Right ventricle myocardium superior (tissue), 1 donor: ENCODE data around the gene MBNL2. TPM values are rescaled to one million over a fixed set of nuclear protein-coding genes. Genes with fewer than 3 reads are reported as not detected.

Experiments
- ATAC-seq: fragments of 200-7000 bp; cut with Tn5 transposase; one replicate; pipeline ENCODE4 v1.9.1; 2020; ENCODE audit warnings: mild to moderate bottlenecking; ENCODE audit not compliant: poor library complexity
- DNase-seq: peaks from one replicate; pipeline ENCODE4 v3.0.0-alpha.2; 2020
- intact Hi-C: fragments of 100-400 bp; cut with DNase I; formaldehyde crosslinking; loops from one replicate; pipeline ENCODE4 v1.11.2; 2022
- total RNA-seq: library from RNA; stranded (reverse); fragmentation: NEBNext Ultra II Directional; extraction: Animal tissue kit (Norgen Biotek cat#: 25700); gene quantifications from one replicate; pipeline ENCODE4 v1.2.1, GENCODE V29; 2021
- donor health status: DM: no; HTN: yes; CAD: no; lungs with severe emphysema.

Gene MBNL2
- total RNA-seq, 1 donor from 2014 or later = 69.3 TPM

- DNase-seq (no peak), ATAC-seq (no peak)
- intact Hi-C loops = no loop called here
Measured at GRCh38 chr13:97243915-97244781, 22.0 kb downstream of the MBNL2 start.

GRCh38 chr13:97245011-97245410 is 22.9 kb downstream of the MBNL2 start:
- DNase-seq (no peak), ATAC-seq (no peak)
- intact Hi-C loops = no loop called here

DNA sequence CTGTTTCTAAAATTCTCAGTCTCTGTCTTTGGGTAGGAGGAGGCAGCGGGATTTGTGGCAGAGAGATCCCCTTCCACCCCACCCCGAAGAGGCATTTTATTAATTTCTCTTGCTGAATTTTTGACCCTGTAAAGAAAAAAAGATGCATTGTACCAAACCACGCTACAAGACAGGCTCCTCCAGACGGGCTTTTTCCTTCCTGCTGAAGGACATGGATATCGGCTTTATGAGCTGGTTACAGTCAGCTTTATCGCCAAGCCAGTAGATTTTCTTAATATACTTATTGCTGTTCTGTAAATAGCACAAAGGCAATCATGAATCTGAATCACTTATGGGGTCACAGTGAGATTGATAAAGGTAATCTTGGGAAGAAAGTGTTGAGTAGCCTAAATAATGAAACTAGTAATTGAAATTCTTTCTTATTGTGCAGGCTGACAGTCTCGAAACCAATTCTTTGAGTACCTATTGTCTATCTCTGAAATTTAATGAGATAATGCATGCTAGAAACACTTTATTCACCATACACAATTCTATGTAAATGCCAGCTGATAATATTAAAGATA is 24.5 kb downstream of the MBNL2 start:
- intact Hi-C loops = no loop called here
- ATAC-seq (no peak), DNase-seq (no peak)

GRCh38 chr13:97248243-97248642 is 26.1 kb downstream of the MBNL2 start:
- peak; percentile 24 for ATAC-seq
- intact Hi-C loops = no loop called here
- DNase-seq = no peak

DNA sequence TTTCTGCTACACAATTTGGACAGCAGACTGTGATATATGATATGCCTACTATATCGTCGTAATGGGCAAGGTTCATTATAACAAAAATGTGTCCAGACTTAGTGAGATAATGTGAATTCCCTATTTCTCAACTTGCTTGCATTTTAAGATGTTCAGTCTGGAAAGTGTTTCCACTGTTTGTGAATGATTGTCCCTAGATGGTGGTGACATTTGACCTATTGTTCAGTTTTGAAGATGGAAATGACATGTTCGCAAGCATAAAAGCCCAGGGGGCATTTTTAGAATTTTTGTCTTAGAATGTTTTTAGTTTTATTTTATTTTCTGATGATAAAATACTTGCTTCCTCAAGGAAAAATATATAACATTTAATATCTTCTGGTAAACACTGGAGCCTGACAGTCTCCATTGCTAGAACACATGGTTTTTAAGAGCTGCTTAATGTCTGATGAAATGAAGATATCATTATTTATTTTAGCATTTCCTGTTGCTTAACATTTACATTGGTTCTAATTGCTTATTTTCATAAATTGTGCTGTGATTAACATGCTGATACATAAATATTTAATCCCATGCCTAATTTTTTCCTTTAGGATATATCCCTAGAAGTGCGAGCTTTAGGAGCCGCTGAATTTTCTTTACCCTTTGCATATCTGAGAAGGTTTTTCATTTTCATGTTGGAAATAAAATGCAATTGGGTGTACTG is 27.1 kb downstream of the MBNL2 start:
- peak; percentile 48 for ATAC-seq
- intact Hi-C loops = no loop called here

GRCh38 chr13:97249796-97250495 is 27.8 kb downstream of the MBNL2 start:
- no peak for DNase-seq
- ATAC-seq = peak; percentile 63
- intact Hi-C loops = no loop called here

More for the DNA sequence above, 27.1 kb downstream of the MBNL2 start:
- DNase-seq = no peak

DNA sequence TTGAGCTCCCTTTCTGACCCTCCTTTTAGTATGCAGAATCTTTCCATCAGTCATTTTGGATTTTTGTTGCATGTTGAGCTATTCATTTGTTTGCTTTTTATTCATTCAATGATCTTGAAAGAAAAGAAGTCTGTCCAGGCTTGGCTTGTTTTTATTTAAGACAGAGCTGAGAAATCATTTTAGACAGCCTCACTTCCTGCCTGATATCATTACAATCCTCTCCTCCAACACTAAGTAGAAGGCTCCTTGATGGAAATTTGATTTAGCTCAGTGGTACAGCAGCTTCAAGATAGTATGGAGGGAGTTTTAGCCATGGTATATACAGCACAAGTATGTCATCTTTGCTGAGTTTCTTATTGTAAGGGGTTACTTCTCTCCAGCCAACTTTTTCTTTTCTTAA is 28.4 kb downstream of the MBNL2 start:
- ATAC-seq = peak; percentile 16
- intact Hi-C loops = no loop called here
- DNase-seq = no peak

- intact Hi-C loops = no loop called here
- ATAC-seq = no peak
- no peak for DNase-seq
Measured at GRCh38 chr13:97252735-97253134, 30.6 kb downstream of the MBNL2 start.

DNA sequence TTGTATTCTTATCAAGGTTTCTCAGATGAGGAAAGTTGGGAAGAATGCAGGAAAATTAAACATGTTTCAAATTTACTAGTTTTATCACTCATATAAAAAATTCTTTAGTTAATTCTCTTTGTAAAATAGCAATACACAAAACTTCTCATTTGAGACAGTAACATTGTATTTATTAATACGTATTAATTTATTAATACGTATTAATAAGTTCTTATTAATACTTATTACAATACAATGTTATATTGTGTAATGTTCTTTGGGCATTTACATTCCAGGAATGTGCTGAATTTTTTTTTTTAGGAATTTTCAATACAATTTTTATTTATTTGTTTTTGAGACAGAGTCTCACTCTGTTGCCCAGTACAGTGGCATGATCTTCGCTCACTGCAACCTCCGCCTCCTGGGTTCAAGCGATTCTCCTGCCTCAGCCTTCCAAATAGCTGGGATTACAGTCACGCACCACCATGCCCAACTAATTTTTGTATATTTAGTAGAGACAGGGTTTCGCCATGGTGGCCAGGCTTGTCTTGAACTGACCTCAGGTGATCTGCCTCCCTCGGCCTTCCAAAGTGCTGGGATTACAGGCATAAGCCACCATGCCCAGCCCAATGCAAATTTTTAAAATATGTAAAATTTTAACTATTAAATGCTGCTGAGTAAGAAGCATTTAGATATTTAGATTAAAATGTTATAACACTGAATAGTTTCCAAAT is 31.6 kb downstream of the MBNL2 start:
- DNase-seq (no peak), ATAC-seq (no peak)
- intact Hi-C loops = no loop called here

DNA sequence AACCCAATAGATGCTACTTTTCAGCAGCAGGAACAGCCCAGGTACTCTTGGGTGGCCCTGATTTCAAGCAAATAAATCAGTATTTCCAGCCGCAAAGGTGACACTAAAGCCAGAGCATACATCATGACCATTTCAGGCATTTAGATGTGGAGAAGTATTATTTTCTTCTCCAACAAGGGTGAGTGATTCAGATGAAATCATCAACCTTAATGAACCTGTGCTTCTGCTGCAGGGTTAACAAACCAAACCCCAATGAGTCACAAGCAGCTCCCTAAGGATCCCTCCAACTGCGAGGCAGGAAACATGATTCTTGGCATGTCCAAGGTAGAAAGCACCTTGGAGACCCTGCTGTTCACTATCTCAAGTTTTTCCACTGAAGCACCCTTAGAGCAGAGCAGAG is 32.7 kb downstream of the MBNL2 start:
- no peak for ATAC-seq
- no peak for DNase-seq
- intact Hi-C loops = no loop called here

DNA sequence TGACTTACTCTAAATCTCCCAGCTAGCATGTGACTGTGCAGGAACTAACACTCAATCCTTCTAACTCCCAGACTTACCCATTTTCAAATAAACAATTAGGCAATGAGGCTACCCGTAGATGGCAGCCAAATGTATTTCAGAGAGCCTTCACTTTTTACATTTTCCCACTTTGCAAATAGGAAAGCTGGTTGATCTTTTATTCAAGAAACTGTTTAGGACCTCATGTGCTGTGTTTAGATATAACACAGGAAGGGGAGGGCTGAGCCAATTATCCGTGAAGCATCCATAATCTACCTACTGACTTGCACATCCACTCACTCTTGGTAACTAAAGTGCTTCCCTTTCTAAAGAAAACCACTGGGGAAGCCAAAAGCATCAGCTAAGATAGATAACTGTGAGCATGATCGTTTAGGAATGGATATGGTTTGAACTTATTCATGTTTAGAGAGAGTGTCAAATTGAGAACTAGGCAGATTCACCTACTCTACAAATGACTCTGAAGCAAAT is 33.4 kb downstream of the MBNL2 start:
- DNase-seq = no peak
- intact Hi-C loops = no loop called here
- no peak for ATAC-seq

- DNase-seq (no peak), ATAC-seq (peak; percentile 23)
- intact Hi-C loops = no loop called here
Measured at GRCh38 chr13:97256343-97256783, 34.2 kb downstream of the MBNL2 start.

- no peak for ATAC-seq
- DNase-seq = no peak
- intact Hi-C loops = no loop called here
Measured at GRCh38 chr13:97257228-97257755, 35.2 kb downstream of the MBNL2 start.

GRCh38 chr13:97257800-97258799 is 36.0 kb downstream of the MBNL2 start:
- peak; percentile 66 for DNase-seq
- peak; percentile 41 for ATAC-seq
- intact Hi-C loops = no loop called here

DNA sequence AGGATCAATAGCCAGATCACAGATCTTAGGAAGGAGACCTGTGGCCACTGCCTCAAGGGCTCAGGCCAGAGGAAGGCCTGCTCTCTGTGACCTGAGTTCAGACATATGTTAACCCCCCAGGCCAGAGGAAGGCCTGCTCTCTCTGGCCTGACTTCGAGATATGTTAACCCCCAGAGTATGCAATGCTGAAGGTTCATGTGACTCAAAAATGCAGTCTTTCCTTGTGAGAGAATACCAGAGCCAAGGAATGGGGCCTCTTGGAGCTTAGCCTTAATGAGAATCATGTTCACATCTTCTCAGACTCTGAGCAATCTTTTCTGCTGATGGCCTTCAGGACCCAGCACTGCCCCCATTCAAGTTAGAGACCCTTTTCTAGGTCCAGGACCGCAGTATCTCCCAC is 36.7 kb downstream of the MBNL2 start:
- DNase-seq = no peak
- intact Hi-C loops = no loop called here

GRCh38 chr13:97259410-97259797 is 37.3 kb downstream of the MBNL2 start:
- intact Hi-C loops = no loop called here
- DNase-seq (no peak), ATAC-seq (no peak)

More for the DNA sequence above, 36.7 kb downstream of the MBNL2 start:
- no peak for ATAC-seq
